AG10803 (cell line): Measurements from ENCODE around the gene OR10P1.
"Not testable (repeated sequence)": the region's sequence is repeated elsewhere in the genome, so short reads cannot be mapped to it uniquely, and the experiment has no call there.

Experiments used
- DNase-seq: peaks from one replicate; pipeline ENCODE4 v3.0.0; 2010; ENCODE audit warnings: low read depth
- H3K4me3 ChIP-seq: 2 replicates; pipeline ENCODE4 v1.5.1; 2011; ENCODE audit warnings: mild to moderate bottlenecking, low read length, control low read depth
- CTCF ChIP-seq: conservative IDR thresholded peaks from 2 replicates; pipeline ENCODE4 v1.5.1; 2011; ENCODE audit warnings: mild to moderate bottlenecking, low read length, control low read depth, inconsistent platforms

Gene OR10P1

GRCh38 chr12:55637467-55637866 is 775 bp downstream of the OR10P1 start:
- no peak for TF ChIP-seq CTCF
- no peak overlapping the region for H3K4me3 ChIP-seq
- no peak for DNase-seq

- no peak overlapping the region for H3K4me3 ChIP-seq
- no peak for DNase-seq
- TF ChIP-seq CTCF, result no peak
Observed at GRCh38 chr12:55641595-55641994, 4.9 kb downstream of the OR10P1 start.

GRCh38 chr12:55642267-55642666 is 5.6 kb downstream of the OR10P1 start:
- no peak for DNase-seq
- H3K4me3 ChIP-seq, result no peak overlapping the region
- TF ChIP-seq CTCF, result no peak

GRCh38 chr12:55642669-55643068 is 6.0 kb downstream of the OR10P1 start:
- no peak for DNase-seq
- no peak overlapping the region for H3K4me3 ChIP-seq
- TF ChIP-seq CTCF, result no peak

GRCh38 chr12:55644591-55644990 is 7.9 kb downstream of the OR10P1 start:
- no peak for DNase-seq
- no peak for TF ChIP-seq CTCF
- no peak overlapping the region for H3K4me3 ChIP-seq

GRCh38 chr12:55647027-55647426 is 10.3 kb downstream of the OR10P1 start:
- no peak overlapping the region for H3K4me3 ChIP-seq
- no peak for TF ChIP-seq CTCF
- DNase-seq, result no peak

- DNase-seq, H3K4me3 ChIP-seq: not testable (repeated sequence)
Observed at GRCh38 chr12:55650620-55651298, 14.1 kb downstream of the OR10P1 start.

GRCh38 chr12:55651299-55651683 is 14.6 kb downstream of the OR10P1 start:
- H3K4me3 ChIP-seq, result no peak overlapping the region
- DNase-seq, result no peak
- no peak for TF ChIP-seq CTCF
